ENCODE results near the gene SGPP2. TPM values are rescaled to one million over a fixed set of nuclear protein-coding genes. Genes with fewer than 3 reads are reported as not detected.

SGPP2 gene
- total and polyA plus RNA-seq, 2 donors (not counting 3 experiments of a cell fraction or from before 2014, with no cell fraction given) = not detected

- Histone ChIP-seq H3K9me1 (replicated peaks; ENCODE audit: control insufficient read depth, extremely low read depth, insufficient read depth, low read length) (no peaks in the 10 kb centered on the region), H3K4me1 (ENCODE audit: control insufficient read depth, extremely low read depth, insufficient read depth, low read length) (no peaks in the 10 kb centered on the region), H4K20me1 (replicated peaks; ENCODE audit: control insufficient read depth, extremely low read depth, insufficient read depth, low read length) (no peaks in the 10 kb centered on the region), H3K27me3 (ENCODE audit: control insufficient read depth in 2 of 2, insufficient read depth in 2 of 2, low read length in 2 of 2) (peaks cover 2% of the 10 kb centered on the region in 2 experiments), H3K79me2 (ENCODE audit: control insufficient read depth, insufficient read depth, low read length) (no peaks in the 10 kb centered on the region), H2AFZ (ENCODE audit: low read depth, low read length) (no peak overlapping the region), H3K9ac (replicated peaks; ENCODE audit: extremely low read depth, insufficient read depth, low read length) (no peak overlapping the region), H3K4me2 (ENCODE audit: insufficient read depth, low read length) (no peak overlapping the region), H3K27ac (ENCODE audit: insufficient read depth, low read depth, low read length) (no peak overlapping the region), H3K4me3 (replicated peaks in 1 of 3; ENCODE audit: insufficient read depth in 1 of 3, low read depth in 1 of 3, low read length in 3 of 3) (no peak overlapping the region), H3K36me3 (ENCODE audit: control insufficient read depth in 2 of 2, extremely low read depth in 1 of 2, insufficient read depth in 2 of 2, low read length in 2 of 2) (no peaks in the 10 kb centered on the region), H3K9me3 (replicated peaks; ENCODE audit: control insufficient read depth, insufficient read depth, low read length) (no peaks in the 10 kb centered on the region)
- BruUV-seq (replicated peaks) = no TSS peak
- POLR2A ChIA-PET = no interaction called here
- intact Hi-C loops (cut with micrococcal nuclease) (no loop called here), dilution Hi-C loops (cut with MboI; ENCODE audit: extremely low pct_ligation_motif_present, low sequenced_read_pairs) (no loop called here)
- CTCF ChIA-PET = interaction anchor here (1.1 kb wide), 1 partner anchor 168 kb away, joined by 4 read pairs; no protein-coding TSS in a partner anchor
- TF ChIP-seq JUN (IDR thresholded peaks at IDR 0.05; ENCODE audit: borderline replicate concordance, insufficient read depth, insufficient read length, low read depth) = no peak
- no peak for TF ChIP-seq MYC (IDR thresholded peaks at IDR 0.05; ENCODE audit: low read depth, low read length)
- no peak for TF ChIP-seq CTCF (IDR thresholded peaks at IDR 0.05; ENCODE audit: extremely low read depth in 1 of 2, insufficient read depth in 1 of 2, low read depth in 1 of 2, low read length in 2 of 2)
- TF ChIP-seq, protein P1, sequence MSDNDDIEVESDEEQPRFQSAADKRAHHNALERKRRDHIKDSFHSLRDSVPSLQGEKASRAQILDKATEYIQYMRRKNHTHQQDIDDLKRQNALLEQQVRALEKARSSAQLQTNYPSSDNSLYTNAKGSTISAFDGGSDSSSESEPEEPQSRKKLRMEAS (IDR thresholded peaks at IDR 0.05; ENCODE audit: insufficient read depth, insufficient read length) = no peak
- no peak for TF ChIP-seq EZH2 (IDR thresholded peaks at IDR 0.05; ENCODE audit: borderline replicate concordance, low read depth, low read length, severe bottlenecking)
- TF ChIP-seq POLR2A (IDR thresholded peaks at IDR 0.05; ENCODE audit: low read depth, low read length) = no peak
- FAIRE-seq (no peak), DNase-seq (ENCODE audit: low read depth, low spot score) (no peak)
Measured at GRCh38 chr2:222485367-222486211, 61.2 kb downstream of the SGPP2 start.
